HG03139 (cell line): ENCODE data around the gene ZCWPW2.

Source experiments
- ATAC-seq: cut with Tn5 transposase; IDR thresholded peaks from one replicate; pipeline ENCODE4 v1.9.1; 2021; ENCODE audit not compliant: unreplicated experiment

ZCWPW2 gene

GRCh38 chr3:28569357-28569756 lies 220.8 kb downstream of the ZCWPW2 start:
- ATAC-seq = no peak

- ATAC-seq = no peak
Measured at GRCh38 chr3:28574036-28574435, 225.5 kb downstream of the ZCWPW2 start.

GRCh38 chr3:28575100-28575745 lies 226.7 kb downstream of the ZCWPW2 start:
- no peak for ATAC-seq
